SU-DHL-6 (cell line): Measurements from ENCODE around the gene IMMT.
"Not testable (repeated sequence)": the region's sequence is repeated elsewhere in the genome, so short reads cannot be mapped to it uniquely, and the experiment has no call there.

Experiments used
- H2AFZ ChIP-seq: fragments of 200-600 bp; sonication (generic); 2 replicates; pipeline ENCODE4 v1.6.1; 2014; ENCODE audit warnings: low read depth, mild to moderate bottlenecking, moderate library complexity, mixed read lengths, antibody characterized with exemption, low read length; ENCODE audit not compliant: severe bottlenecking
- H3F3A ChIP-seq: fragments of 200-600 bp; shearing (Covaris generic); 2 replicates; pipeline ENCODE4 v1.6.0; 2016; ENCODE audit warnings: antibody characterized with exemption, mild to moderate bottlenecking; ENCODE audit not compliant: insufficient read depth
- H3K27ac ChIP-seq: fragments of 200-600 bp; sonication (generic); 2 replicates; pipeline ENCODE4 v1.5.1; 2016; ENCODE audit warnings: low read depth, mild to moderate bottlenecking, low read length, moderate library complexity, mixed read lengths
- H3K27me3 ChIP-seq: fragments of 200-600 bp; sonication (generic), shearing (Covaris generic); 2 replicates; pipeline ENCODE4 v1.6.0; 2014; ENCODE audit warnings: mild to moderate bottlenecking, low read length
- H3K36me3 ChIP-seq: fragments of 200-600 bp; sonication (generic); 2 replicates; pipeline ENCODE4 v1.6.1; 2014; ENCODE audit warnings: mild to moderate bottlenecking, low read length, mixed read lengths
- H3K4me2 ChIP-seq: fragments of 300-600, 200-600 bp; shearing (Covaris generic), sonication (generic); 2 replicates; pipeline ENCODE4 v1.6.0; 2014; ENCODE audit warnings: low read length, low read depth, mild to moderate bottlenecking; ENCODE audit not compliant: poor library complexity, severe bottlenecking
- H3K4me3 ChIP-seq: fragments of 200-600 bp; sonication (generic); 2 replicates; pipeline ENCODE4 v1.5.1; 2014; ENCODE audit warnings: antibody characterized with exemption, low read length, mild to moderate bottlenecking, mixed read lengths; ENCODE audit not compliant: insufficient read depth, poor library complexity, severe bottlenecking
- H3K79me2 ChIP-seq: fragments of 200-600 bp; sonication (generic); 2 replicates; pipeline ENCODE4 v1.6.1; 2014; ENCODE audit warnings: mild to moderate bottlenecking, low read length, moderate library complexity; ENCODE audit not compliant: insufficient read depth
- H3K9ac ChIP-seq: fragments of 200-600 bp; sonication (generic); 2 replicates; pipeline ENCODE4 v1.7.0; 2014; ENCODE audit warnings: mild to moderate bottlenecking, low read length
- H3K9me2 ChIP-seq: fragments of 200-600 bp; sonication (generic); replicated peaks from 2 replicates; pipeline ENCODE4 v1.6.1; 2014; ENCODE audit warnings: low read length; ENCODE audit not compliant: insufficient read depth
- H3K9me3 ChIP-seq: fragments of 200-600 bp; sonication (generic); 2 replicates; pipeline ENCODE4 v1.6.1; 2014; ENCODE audit warnings: low read length, mixed read lengths; ENCODE audit not compliant: insufficient read depth
- H4K20me1 ChIP-seq: fragments of 200-600 bp; sonication (generic); 2 replicates; pipeline ENCODE4 v1.6.1; 2014; ENCODE audit warnings: low read depth, mild to moderate bottlenecking, antibody characterized with exemption, low read length, moderate library complexity, mixed read lengths
- EZH2phosphoT487 ChIP-seq: fragments of 200-600 bp; sonication (generic), shearing (Covaris generic); conservative IDR thresholded peaks from 2 replicates; pipeline ENCODE4 v1.6.1; 2018; ENCODE audit warnings: mild to moderate bottlenecking, antibody characterized with exemption, low read length, moderate library complexity, mixed read lengths
- TF ChIP-seq, protein P1 (sequence below): fragments of 200-600 bp; sonication (generic); IDR thresholded peaks from one replicate; pipeline ENCODE4 v1.5.1; 2017; ENCODE audit warnings: antibody characterized with exemption, mild to moderate bottlenecking, low read length, moderate library complexity; ENCODE audit not compliant: insufficient read depth, poor library complexity, severe bottlenecking

IMMT gene

DNA sequence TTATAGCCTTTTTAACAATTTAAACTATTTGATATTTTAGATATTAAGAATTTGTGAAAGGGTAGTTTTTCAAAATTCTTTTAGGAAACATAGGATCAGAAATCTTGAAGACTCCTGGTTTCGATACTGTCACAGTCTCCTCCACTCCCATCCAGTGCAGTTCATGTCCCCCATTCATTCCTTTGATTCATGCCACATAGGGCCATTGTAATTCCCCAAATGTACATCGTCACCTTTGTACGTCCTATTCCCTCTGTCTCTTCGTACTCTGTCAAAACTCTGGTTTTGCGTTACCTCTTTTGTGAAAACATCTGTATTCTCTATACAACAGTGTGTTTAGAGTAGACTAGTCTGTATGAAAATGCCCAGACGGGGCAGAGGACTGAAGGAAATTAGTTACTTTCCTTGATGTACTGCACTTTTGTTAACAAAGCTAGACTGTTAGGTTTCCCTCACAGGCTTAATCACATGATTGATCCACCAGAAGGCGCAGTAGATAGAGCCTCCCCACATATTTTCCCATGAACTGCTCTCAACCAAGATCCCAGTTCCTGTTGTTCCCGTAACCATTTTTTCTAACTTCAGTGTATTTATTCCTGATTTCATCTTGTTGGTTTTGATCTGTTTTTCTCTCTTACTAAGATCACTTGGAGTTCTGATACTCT lies 6.5 kb upstream of the IMMT start:
- Histone ChIP-seq H3K4me3 (no peak overlapping the region), H3K27ac (no peak overlapping the region), H3K9me2 (no peaks in the 10 kb centered on the region), H3K27me3 (no peaks in the 10 kb centered on the region), H4K20me1 (no peaks in the 10 kb centered on the region), H3K4me2 (peak overlapping the region; percentile 89), H2AFZ (no peak overlapping the region), H3K79me2 (peaks cover 61% of the 10 kb centered on the region), H3K36me3 (no peaks in the 10 kb centered on the region; the same call in 1 of the 2 replicates), H3K9ac (no peak overlapping the region), H3K9me3 (no peaks in the 10 kb centered on the region), H3F3A (peaks cover 13% of the 10 kb centered on the region)
- TF ChIP-seq, protein P1, sequence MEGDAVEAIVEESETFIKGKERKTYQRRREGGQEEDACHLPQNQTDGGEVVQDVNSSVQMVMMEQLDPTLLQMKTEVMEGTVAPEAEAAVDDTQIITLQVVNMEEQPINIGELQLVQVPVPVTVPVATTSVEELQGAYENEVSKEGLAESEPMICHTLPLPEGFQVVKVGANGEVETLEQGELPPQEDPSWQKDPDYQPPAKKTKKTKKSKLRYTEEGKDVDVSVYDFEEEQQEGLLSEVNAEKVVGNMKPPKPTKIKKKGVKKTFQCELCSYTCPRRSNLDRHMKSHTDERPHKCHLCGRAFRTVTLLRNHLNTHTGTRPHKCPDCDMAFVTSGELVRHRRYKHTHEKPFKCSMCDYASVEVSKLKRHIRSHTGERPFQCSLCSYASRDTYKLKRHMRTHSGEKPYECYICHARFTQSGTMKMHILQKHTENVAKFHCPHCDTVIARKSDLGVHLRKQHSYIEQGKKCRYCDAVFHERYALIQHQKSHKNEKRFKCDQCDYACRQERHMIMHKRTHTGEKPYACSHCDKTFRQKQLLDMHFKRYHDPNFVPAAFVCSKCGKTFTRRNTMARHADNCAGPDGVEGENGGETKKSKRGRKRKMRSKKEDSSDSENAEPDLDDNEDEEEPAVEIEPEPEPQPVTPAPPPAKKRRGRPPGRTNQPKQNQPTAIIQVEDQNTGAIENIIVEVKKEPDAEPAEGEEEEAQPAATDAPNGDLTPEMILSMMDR: no peak
- no peak for TF ChIP-seq EZH2phosphoT487

DNA sequence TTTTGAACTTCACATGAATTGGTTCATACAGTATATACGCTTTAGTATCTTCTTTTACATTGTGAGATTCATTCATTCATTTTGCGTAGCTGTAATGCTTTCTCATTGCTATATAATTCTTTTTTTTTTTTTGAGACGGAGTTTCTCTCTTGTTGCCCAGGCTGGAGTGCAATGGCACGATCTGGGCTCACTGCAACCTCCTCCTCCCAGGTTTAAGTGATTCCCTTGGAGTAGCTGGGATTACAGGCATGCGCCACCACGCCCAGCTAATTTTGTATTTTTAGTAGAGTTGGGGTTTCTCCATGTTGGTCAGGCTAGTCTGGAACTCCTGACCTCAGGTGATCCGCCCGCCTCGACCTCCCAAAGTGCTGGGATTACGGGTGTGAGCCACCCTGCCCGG lies 5.3 kb upstream of the IMMT start:
- H2AFZ ChIP-seq, H3K9me2 ChIP-seq, H3K27me3 ChIP-seq, H3K9me3 ChIP-seq, H3K36me3 ChIP-seq, H4K20me1 ChIP-seq: not testable (repeated sequence)
- Histone ChIP-seq H3K4me3 (peak overlapping the region; percentile 69), H3K9ac (peak overlapping the region; percentile 92), H3K4me2 (peak overlapping the region; percentile 89), H3K27ac (peak overlapping the region; percentile 67; the same call in 1 of the 2 replicates), H3K79me2 (peaks cover 64% of the 10 kb centered on the region), H3F3A (peaks cover 17% of the 10 kb centered on the region)

DNA sequence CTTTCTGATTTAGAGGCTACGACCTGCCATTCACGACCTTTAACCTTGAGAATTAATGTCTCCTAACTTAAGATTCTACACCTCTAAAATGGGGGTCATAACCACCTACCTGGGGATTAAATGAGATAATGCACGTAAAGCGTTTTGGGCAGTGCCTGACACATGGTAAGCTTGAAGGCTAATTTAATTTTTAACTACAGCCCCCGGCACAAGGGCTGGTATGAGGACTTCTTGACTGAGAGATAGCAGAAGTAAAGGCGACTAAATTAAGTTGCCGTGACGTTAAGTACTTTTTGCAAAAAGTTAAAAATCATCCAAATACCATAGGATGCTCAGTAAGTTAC lies 4.5 kb upstream of the IMMT start:
- Histone ChIP-seq H3K4me3 (peak overlapping the region; percentile 69), H3K27ac (peak overlapping the region; percentile 67), H3K9me3 (no peaks in the 10 kb centered on the region), H3K9ac (peak overlapping the region; percentile 92), H2AFZ (peak overlapping the region; percentile 91), H3K27me3 (no peaks in the 10 kb centered on the region), H3K9me2 (no peaks in the 10 kb centered on the region), H3K36me3 (no peaks in the 10 kb centered on the region), H3K4me2 (peak overlapping the region; percentile 89), H3F3A (peaks cover 17% of the 10 kb centered on the region), H3K79me2 (peaks cover 59% of the 10 kb centered on the region), H4K20me1 (no peaks in the 10 kb centered on the region)
- TF ChIP-seq, protein P1: no peak
- no peak for TF ChIP-seq EZH2phosphoT487

DNA sequence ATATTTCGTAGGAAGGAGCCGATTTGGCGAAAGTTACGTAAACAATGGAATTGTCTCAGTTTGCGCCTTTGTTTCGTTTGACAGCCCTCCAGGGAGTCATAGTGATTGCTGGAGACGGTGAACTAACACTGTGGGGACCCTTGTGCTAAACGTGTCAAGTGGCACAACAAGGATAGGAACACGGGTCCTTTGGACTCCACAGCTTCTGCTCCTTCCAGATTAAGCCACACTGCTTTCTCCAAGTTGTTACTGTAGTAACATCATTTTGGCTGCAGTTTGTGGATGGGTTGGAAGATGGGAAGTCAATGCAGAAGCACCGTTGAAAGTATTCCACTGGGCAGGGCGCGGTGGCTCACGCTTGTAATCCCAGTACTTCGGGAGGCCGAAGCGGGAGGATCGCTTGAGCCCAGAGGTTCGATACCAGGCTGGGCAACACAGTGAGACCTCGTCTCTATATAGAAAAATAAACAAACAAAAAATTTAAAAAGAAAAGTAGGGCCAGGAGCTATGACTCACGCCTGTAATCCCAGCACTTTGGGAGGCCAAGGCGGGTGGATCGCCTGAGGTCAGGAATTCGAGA lies 636 bp upstream of the IMMT start:
- Histone ChIP-seq H4K20me1 (no peaks in the 10 kb centered on the region; the same call in 1 of the 2 replicates), H3K9me3 (no peaks in the 10 kb centered on the region), H3K79me2 (peaks cover 61% of the 10 kb centered on the region), H3K4me3 (peak overlapping the region; percentile 97), H3K36me3 (0 out of 2 replicates have a peak, but pooled peaks cover 4% of the 10 kb centered on the region), H3K27me3 (no peaks in the 10 kb centered on the region), H3K4me2 (peak overlapping the region; percentile 79), H3F3A (peaks cover 24% of the 10 kb centered on the region), H3K27ac (peak overlapping the region; percentile 94), H3K9ac (peak overlapping the region; percentile 96), H3K9me2 (no peaks in the 10 kb centered on the region), H2AFZ (peak overlapping the region; percentile 46)
- no peak for TF ChIP-seq EZH2phosphoT487
- TF ChIP-seq, protein P1: no peak
